Suprapubic skin (tissue), 4 donors: ENCODE measurements around the gene IFIH1. TPM values are rescaled to one million over a fixed set of nuclear protein-coding genes. Genes with fewer than 3 reads are reported as not detected.

ENCODE experiments used
- DNase-seq, 2 donors: peaks; one replicate each; pipeline ENCODE4 v3.0.0-alpha.2; 2019; ENCODE audit warnings: low spot score in 2 of 2
- H3K27ac ChIP-seq: fragments of 200-600 bp; sonication (generic); one replicate; pipeline ENCODE4 v1.5.1; 2019
- H3K27me3 ChIP-seq: fragments of 200-600 bp; sonication (generic); one replicate; pipeline ENCODE4 v1.5.1; 2019
- H3K36me3 ChIP-seq: fragments of 200-600 bp; sonication (generic); one replicate; pipeline ENCODE4 v1.5.1; 2019
- H3K4me1 ChIP-seq: fragments of 200-600 bp; sonication (generic); one replicate; pipeline ENCODE4 v1.5.1; 2019
- H3K4me3 ChIP-seq: fragments of 200-600 bp; sonication (generic); one replicate; pipeline ENCODE4 v1.5.1; 2019; ENCODE audit warnings: mild to moderate bottlenecking
- H3K9me3 ChIP-seq: fragments of 200-600 bp; sonication (generic); one replicate; pipeline ENCODE4 v1.5.1; 2019
- CTCF ChIP-seq, 2 donors: fragments of 200-600 bp in 1 of 2; fragments of 450-650 bp in 1 of 2; sonication (generic) in 1 of 2; IDR thresholded peaks; one replicate each; pipeline ENCODE4 v1.5.1; 2016 to 2019; ENCODE audit warnings: antibody characterized with exemption in 2 of 2, mild to moderate bottlenecking in 1 of 2, moderate library complexity in 1 of 2
- EP300 ChIP-seq: sonication (generic); formaldehyde crosslinking; IDR thresholded peaks from one replicate; pipeline ENCODE4 v1.6.1; 2017; ENCODE audit warnings: antibody characterized with exemption
- POLR2A ChIP-seq, 2 donors: fragments of 450-650 bp; IDR thresholded peaks; one replicate each; pipeline ENCODE4 v1.6.1; 2017; ENCODE audit warnings: antibody characterized with exemption in 2 of 2, mild to moderate bottlenecking in 2 of 2, moderate library complexity in 2 of 2
- POLR2AphosphoS5 ChIP-seq, 3 donors: sonication (generic); formaldehyde crosslinking; IDR thresholded peaks; one replicate each; pipeline ENCODE4 v1.6.1; 2017; ENCODE audit warnings: antibody characterized with exemption in 3 of 3
- WGBS: methylation state at CpG from one replicate; pipeline ENCODE4 v1.1.5; 2018; 5-methylcytosine and 5-hydroxymethylcytosine counted together
- total RNA-seq, 4 donors: library from RNA; depleted of rRNA; stranded (reverse); fragments of >200 nt; gene quantifications; one replicate each; pipeline ENCODE4 v1.1.0, GENCODE V29; 2016

IFIH1 gene
- total RNA-seq, 4 donors from 2014 or later = 8.7 to 20.7 (median 16.2) TPM

DNA sequence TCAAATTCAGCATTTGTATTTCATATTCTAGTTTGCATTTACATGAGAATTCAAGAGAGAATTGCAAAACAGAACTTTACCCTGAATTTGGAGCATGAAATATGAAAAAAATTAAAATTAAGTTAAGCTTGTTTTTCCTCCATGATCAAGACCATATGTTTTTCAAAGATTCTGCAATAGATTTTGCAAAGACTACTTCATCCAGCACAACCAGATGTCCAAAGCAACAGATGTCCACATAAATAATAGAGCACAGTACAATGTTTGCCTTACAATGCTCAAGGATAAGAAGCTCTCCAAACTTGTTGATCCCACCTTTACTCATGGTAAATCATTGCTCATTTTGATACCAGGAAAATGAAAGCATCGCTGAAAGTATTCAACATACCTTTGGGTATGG is 100.9 kb downstream of the IFIH1 start:
- no peaks in the 10 kb centered on the region for H3K36me3 ChIP-seq
- no peaks in the 10 kb centered on the region for H3K9me3 ChIP-seq
- no peaks in the 10 kb centered on the region for H3K27me3 ChIP-seq
- TF ChIP-seq CTCF (IDR thresholded peaks at IDR 0.05) (no peak), POLR2AphosphoS5 (IDR thresholded peaks at IDR 0.05) (no peak), POLR2A (IDR thresholded peaks at IDR 0.05) (no peak), EP300 (no peak)
- H3K4me3 ChIP-seq = no peak overlapping the region
- no peak overlapping the region for H3K27ac ChIP-seq
- 70% methylated on average over 1 of the region's 1 CpG for WGBS
- peaks cover 20% of the 10 kb centered on the region for H3K4me1 ChIP-seq
- DNase-seq = no peak

Other genes starting within 250 kb of the IFIH1 start
- gene DPP4, start 244.5 kb downstream of the IFIH1 start, total RNA-seq = 1 to 10 TPM; 1.6 to 5.3 (median 3.8) TPM
- gene GCG, start 166.4 kb downstream of the IFIH1 start, total RNA-seq = not detected
- gene FAP, start 75.2 kb downstream of the IFIH1 start, total RNA-seq = 1 to 10 TPM; 1.8 to 4.5 (median 2.8) TPM
- gene GCA, start 25.4 kb upstream of the IFIH1 start, total RNA-seq = 10 to 100 TPM in 3 of 4 donors, 1 to 10 TPM in 1; 8.2 to 29.0 (median 19.2) TPM